Adrenal gland (tissue), 12 donors: Measurements from ENCODE around the gene SYNE2. TPM values are rescaled to one million over a fixed set of nuclear protein-coding genes. Genes with fewer than 3 reads are reported as not detected.

Source experiments
- DNase-seq, 7 donors: peaks; one replicate each; pipeline ENCODE4 v3.0.0-alpha.2; 2019 to 2020
- H3K27ac ChIP-seq, 5 donors: fragments of 200-600 bp; sonication (generic) in 4 of 5; 1 replicate in 3 of 5; 2 replicates in 2 of 5; pipeline versions ENCODE4 v1.5.1 to v1.8.0; 2016 to 2020; ENCODE audit warnings: mild to moderate bottlenecking in 1 of 5
- H3K27me3 ChIP-seq: fragments of 200-600 bp; 2 replicates; pipeline ENCODE4 v1.8.0; 2021
- H3K36me3 ChIP-seq, 2 donors: fragments of 200-600 bp; replicated peaks in 1 of 2; 1 replicate in 1 of 2; 2 replicates in 1 of 2; pipeline versions ENCODE4 v1.5.1 to v1.8.0; 2018 to 2022
- H3K4me1 ChIP-seq, 2 donors: fragments of 200-600 bp; replicated peaks in 1 of 2; 1 replicate in 1 of 2; 2 replicates in 1 of 2; pipeline versions ENCODE4 v1.5.1 to v1.8.0; 2018 to 2021
- H3K4me3 ChIP-seq, 4 donors: fragments of 200-600 bp; sonication (generic) in 3 of 4; one replicate each; pipeline ENCODE4 v1.5.1; 2016 to 2018
- H3K9me3 ChIP-seq, 3 donors: fragments of 200-600 bp; sonication (generic) in 1 of 3; replicated peaks in 1 of 3; 1 replicate in 2 of 3; 2 replicates in 1 of 3; pipeline versions ENCODE4 v1.5.1 to v1.8.0; 2016 to 2021
- CTCF ChIP-seq, 6 experiments: fragments of 450-650 bp in 4 of 6; fragments of 200-600 bp in 2 of 6; sonication (generic) in 1 of 6; IDR thresholded peaks; 1 replicate in 5 of 6; 2 replicates in 1 of 6; pipeline versions ENCODE4 v1.5.1 to v1.8.0; 2016 to 2021; ENCODE audit warnings: antibody characterized with exemption in 6 of 6, mild to moderate bottlenecking in 2 of 6, moderate library complexity in 1 of 6
- POLR2A ChIP-seq, 2 donors: fragments of 450-650 bp; IDR thresholded peaks; one replicate each; pipeline ENCODE4 v1.6.1; 2017; ENCODE audit warnings: antibody characterized with exemption in 2 of 2, mild to moderate bottlenecking in 2 of 2, moderate library complexity in 1 of 2
- WGBS, 4 donors: extraction: QIAGEN DNeasy Blood & Tissue Kit in 2 of 4; methylation state at CpG; one replicate each; pipeline versions ENCODE4 v1.1.5 to v1.1.7; 2013 to 2017; 5-methylcytosine and 5-hydroxymethylcytosine counted together
- intact Hi-C, 2 donors: fragments of 100-400 bp; cut with DNase I; formaldehyde crosslinking; loops; one replicate each; pipeline versions ENCODE4 v1.14.1 to v1.15.0; 2022 to 2023
- polyA plus RNA-seq, 3 donors: library from polyadenylated mRNA; stranded (reverse); fragments of 200-250 nt in 2 of 3; fragments of 350-450 nt in 1 of 3; fragmentation: Illumina TruSeq in 1 of 3; extraction: RNeasy Lipid Tissue Mini Kit (QIAGEN cat#74804) in 1 of 3; gene quantifications; one replicate each; pipeline ENCODE4 v1.2.3, GENCODE V29; 2013 to 2014
- total RNA-seq, 9 donors: library from RNA; depleted of rRNA in 4 of 9; stranded (reverse); fragments of >200 nt in 4 of 9; fragments of 120-200 nt in 1 of 9; fragmentation: NEBNext Ultra II Directional in 1 of 9; extraction: Animal tissue kit (Norgen Biotek cat#: 25700) in 1 of 9; gene quantifications; one replicate each; pipeline versions ENCODE4 v1.1.0 to v1.2.4, GENCODE V29; 2013 to 2023
- donor health status: healthy with polysubstance abuse.
- donor health status: Bipolar disorder and iron deficiency.
- donor health status: DM: yes; HTN: yes; CAD: no.
- donor health status: DM: no; HTN: no; CAD: no.
- donor health status: DM: no; HTN: no; CAD: no.
- donor health status: DM: yes; HTN: yes; CAD: no.

SYNE2 gene
- total and polyA plus RNA-seq, 12 donors = 21.4 to 140 (median 56.1) TPM

- Histone ChIP-seq H3K36me3 (peaks cover 0 to 61% of the 10 kb centered on the region in 2 donors), H3K27ac (peak overlapping the region; percentile 68 to 93 (median 86)), H3K9me3 (no peaks in the 10 kb centered on the region), H3K4me3 (no peak overlapping the region), H3K27me3 (no peaks in the 10 kb centered on the region), H3K4me1 (peaks cover 20 to 41% of the 10 kb centered on the region in 2 donors)
- WGBS, 4 donors = 74 to 92% (median 75%) methylated on average over 12 to 14 of the region's 14 CpGs
- TF ChIP-seq POLR2A (IDR thresholded peaks at IDR 0.05) (no peak), CTCF (IDR thresholded peaks at IDR 0.05) (no peak)
- intact Hi-C loops = no loop called here
- DNase-seq = peak in 2 of 7 donors; percentile 24 to 45
These were observed 368.7 kb downstream of the SYNE2 start for GRCh38 chr14:64221391-64222003.

GRCh38 chr14:64225151-64225757 is 372.4 kb downstream of the SYNE2 start:
- 55 to 66% (median 58%) methylated on average over 6 to 10 of the region's 10 CpGs for WGBS, 4 donors
- Histone ChIP-seq H3K36me3 (peaks cover 0 to 60% of the 10 kb centered on the region in 2 donors), H3K4me3 (no peak overlapping the region), H3K27ac (peak overlapping the region in 4 of 5 donors; percentile 31 to 89 (median 68)), H3K27me3 (no peaks in the 10 kb centered on the region), H3K4me1 (peaks cover 21 to 32% of the 10 kb centered on the region in 2 donors), H3K9me3 (no peaks in the 10 kb centered on the region)
- TF ChIP-seq CTCF (IDR thresholded peaks at IDR 0.05) (no peak), POLR2A (IDR thresholded peaks at IDR 0.05) (no peak)
- intact Hi-C loops = no loop called here
- DNase-seq = peak in 5 of 7 donors; percentile 27 to 56 (median 42)

GRCh38 chr14:64227856-64228255 is 375.1 kb downstream of the SYNE2 start:
- Histone ChIP-seq H3K4me1 (peaks cover 14 to 33% of the 10 kb centered on the region in 2 donors), H3K27ac (no peak overlapping the region), H3K9me3 (no peaks in the 10 kb centered on the region), H3K27me3 (no peaks in the 10 kb centered on the region), H3K4me3 (no peak overlapping the region), H3K36me3 (peaks cover 0 to 39% of the 10 kb centered on the region in 2 donors)
- intact Hi-C loops = no loop called here
- DNase-seq = no peak
- TF ChIP-seq POLR2A (IDR thresholded peaks at IDR 0.05) (no peak), CTCF (IDR thresholded peaks at IDR 0.05) (no peak)
- WGBS, 4 donors = 76 to 83% (median 78%) methylated on average over 1 of the region's 1 CpG

- Histone ChIP-seq H3K9me3 (no peaks in the 10 kb centered on the region), H3K36me3 (peaks cover 0 to 25% of the 10 kb centered on the region in 2 donors), H3K4me3 (no peak overlapping the region), H3K4me1 (peaks cover 14 to 35% of the 10 kb centered on the region in 2 donors), H3K27ac (peak overlapping the region in 4 of 5 donors; percentile 15 to 51 (median 38)), H3K27me3 (no peaks in the 10 kb centered on the region)
- WGBS, 4 donors = 54 to 67% (median 60%) methylated on average over 3 of the region's 3 CpGs
- intact Hi-C loops = no loop called here
- DNase-seq = peak in 1 of 7 donors; percentile 20
- TF ChIP-seq POLR2A (IDR thresholded peaks at IDR 0.05) = no peak
- TF ChIP-seq CTCF (IDR thresholded peaks at IDR 0.05) = no peak
These were observed 376.7 kb downstream of the SYNE2 start for GRCh38 chr14:64229489-64229888.
